Fibroblast of lung (primary cell): ENCODE measurements around the gene WT1. TPM values are rescaled to one million over a fixed set of nuclear protein-coding genes. Genes with fewer than 3 reads are reported as not detected.

Source experiments
- DNase-seq, 2 donors: peaks; one replicate each; pipeline versions ENCODE4 v3.0.0 to v3.0.0-alpha.2; 2010; ENCODE audit warnings: low read depth in 2 of 2
- H2AFZ ChIP-seq: 2 replicates; pipeline ENCODE4 v1.5.1; 2012; ENCODE audit warnings: low read length, control low read depth, inconsistent platforms
- H3K27ac ChIP-seq: 2 replicates; pipeline ENCODE4 v1.5.1; 2011; ENCODE audit warnings: low read length, control low read depth; ENCODE audit not compliant: insufficient read depth
- H3K27me3 ChIP-seq: 2 replicates; pipeline ENCODE4 v1.5.1; 2011; ENCODE audit warnings: mild to moderate bottlenecking, low read length; ENCODE audit not compliant: control insufficient read depth, insufficient read depth
- H3K36me3 ChIP-seq: 2 replicates; pipeline ENCODE4 v1.5.1; 2011; ENCODE audit warnings: low read length; ENCODE audit not compliant: control insufficient read depth, insufficient read depth
- H3K4me1 ChIP-seq: 2 replicates; pipeline ENCODE4 v1.5.1; 2011; ENCODE audit warnings: low read length; ENCODE audit not compliant: control insufficient read depth, insufficient read depth; ENCODE audit errors: extremely low read depth
- H3K4me2 ChIP-seq: 2 replicates; pipeline ENCODE4 v1.5.1; 2011; ENCODE audit warnings: low read length, control low read depth; ENCODE audit not compliant: insufficient read depth; ENCODE audit errors: extremely low read depth
- H3K4me3 ChIP-seq, 4 experiments: fragments of 200-600 bp in 1 of 4; sonication (generic) in 1 of 4; replicated peaks in 1 of 4; 2 replicates each; pipeline ENCODE4 v1.5.1; 2011 to 2016; ENCODE audit warnings: low read length in 4 of 4, low read depth in 3 of 4, mild to moderate bottlenecking in 3 of 4, control low read depth in 2 of 4, inconsistent platforms in 1 of 4, mixed read lengths in 1 of 4; ENCODE audit not compliant: insufficient read depth in 1 of 4; ENCODE audit errors: control extremely low read depth in 1 of 4
- H3K79me2 ChIP-seq: 2 replicates; pipeline ENCODE4 v1.5.1; 2012; ENCODE audit warnings: mild to moderate bottlenecking, low read length, inconsistent platforms; ENCODE audit not compliant: control insufficient read depth, insufficient read depth
- H3K9ac ChIP-seq: 2 replicates; pipeline ENCODE4 v1.5.1; 2011; ENCODE audit warnings: mild to moderate bottlenecking, low read length, control low read depth; ENCODE audit not compliant: insufficient read depth
- H3K9me3 ChIP-seq: 2 replicates; pipeline ENCODE4 v1.5.1; 2012; ENCODE audit warnings: low read depth, low read length; ENCODE audit not compliant: control insufficient read depth, insufficient read depth
- H4K20me1 ChIP-seq: 2 replicates; pipeline ENCODE4 v1.5.1; 2011; ENCODE audit warnings: low read length; ENCODE audit not compliant: control insufficient read depth, insufficient read depth; ENCODE audit errors: extremely low read depth
- EZH2 ChIP-seq: IDR thresholded peaks from 2 replicates; pipeline ENCODE4 v1.5.1; 2012; ENCODE audit warnings: low read length, control low read depth, mild to moderate bottlenecking; ENCODE audit errors: missing control alignments
- polyA plus RNA-seq, 2 donors: library from polyadenylated mRNA; depleted of rRNA in 1 of 2; stranded (reverse) in 1 of 2; unstranded in 1 of 2; fragments of >200 nt; gene quantifications; 2 replicates each; pipeline ENCODE4 v1.2.1, GENCODE V29; 2011 to 2012; ENCODE audit warnings: missing spikeins in 1 of 2
- total RNA-seq: library from RNA; depleted of rRNA; stranded (reverse); fragments of >200 nt; gene quantifications from 2 replicates; pipeline ENCODE4 v1.2.1, GENCODE V29; 2014
- TF ChIP-seq, protein P1 (sequence below), 2 donors: IDR thresholded peaks in 1 of 2; conservative IDR thresholded peaks in 1 of 2; 1 replicate in 1 of 2; 2 replicates in 1 of 2; pipeline ENCODE4 v1.5.1; 2011 to 2012; ENCODE audit warnings: low read length in 2 of 2, control low read depth in 1 of 2, inconsistent platforms in 1 of 2, low read depth in 1 of 2, mild to moderate bottlenecking in 1 of 2

Gene WT1
- total and polyA plus RNA-seq, 2 donors (not counting 1 experiment from before 2014, with no cell fraction given): not detected

DNA sequence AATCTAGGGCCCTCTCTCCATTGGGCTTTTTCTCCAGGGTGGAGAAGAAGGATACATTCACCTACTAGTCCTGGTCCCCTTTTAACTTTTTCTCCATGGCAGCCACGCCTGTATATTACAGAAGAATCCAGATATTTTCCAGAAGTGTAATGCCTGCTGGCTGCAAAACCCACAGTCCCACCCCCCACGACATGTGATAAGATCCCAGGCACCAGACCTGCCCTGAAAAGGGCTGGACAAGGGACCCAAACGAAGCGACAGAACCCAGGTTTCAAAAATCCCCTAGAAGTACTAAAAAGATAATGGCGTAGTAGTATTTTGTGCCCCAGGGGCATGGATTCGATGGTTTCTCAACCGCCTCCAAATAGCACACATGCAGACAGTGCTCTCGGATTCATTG is 2.8 kb downstream of the WT1 start:
- TF ChIP-seq, protein P1, sequence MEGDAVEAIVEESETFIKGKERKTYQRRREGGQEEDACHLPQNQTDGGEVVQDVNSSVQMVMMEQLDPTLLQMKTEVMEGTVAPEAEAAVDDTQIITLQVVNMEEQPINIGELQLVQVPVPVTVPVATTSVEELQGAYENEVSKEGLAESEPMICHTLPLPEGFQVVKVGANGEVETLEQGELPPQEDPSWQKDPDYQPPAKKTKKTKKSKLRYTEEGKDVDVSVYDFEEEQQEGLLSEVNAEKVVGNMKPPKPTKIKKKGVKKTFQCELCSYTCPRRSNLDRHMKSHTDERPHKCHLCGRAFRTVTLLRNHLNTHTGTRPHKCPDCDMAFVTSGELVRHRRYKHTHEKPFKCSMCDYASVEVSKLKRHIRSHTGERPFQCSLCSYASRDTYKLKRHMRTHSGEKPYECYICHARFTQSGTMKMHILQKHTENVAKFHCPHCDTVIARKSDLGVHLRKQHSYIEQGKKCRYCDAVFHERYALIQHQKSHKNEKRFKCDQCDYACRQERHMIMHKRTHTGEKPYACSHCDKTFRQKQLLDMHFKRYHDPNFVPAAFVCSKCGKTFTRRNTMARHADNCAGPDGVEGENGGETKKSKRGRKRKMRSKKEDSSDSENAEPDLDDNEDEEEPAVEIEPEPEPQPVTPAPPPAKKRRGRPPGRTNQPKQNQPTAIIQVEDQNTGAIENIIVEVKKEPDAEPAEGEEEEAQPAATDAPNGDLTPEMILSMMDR (conservative IDR thresholded peaks at IDR 0.05 in 1 of 2, IDR thresholded peaks at IDR 0.05 in 1 of 2; ENCODE audit: low read depth in 1 of 2, low read length in 2 of 2): no peak
- TF ChIP-seq EZH2: no peak
- no peaks in the 10 kb centered on the region for H3K9me3 ChIP-seq
- no peak overlapping the region for H3K4me2 ChIP-seq
- H3K27ac ChIP-seq: no peak overlapping the region
- no peak overlapping the region for H3K4me3 ChIP-seq
- no peak overlapping the region for H2AFZ ChIP-seq
- H3K9ac ChIP-seq: no peak overlapping the region
- no peaks in the 10 kb centered on the region for H4K20me1 ChIP-seq
- H3K4me1 ChIP-seq: no peaks in the 10 kb centered on the region
- peaks cover 73% of the 10 kb centered on the region for H3K27me3 ChIP-seq
- no peaks in the 10 kb centered on the region for H3K36me3 ChIP-seq
- no peak for DNase-seq
- H3K79me2 ChIP-seq: no peaks in the 10 kb centered on the region

DNA sequence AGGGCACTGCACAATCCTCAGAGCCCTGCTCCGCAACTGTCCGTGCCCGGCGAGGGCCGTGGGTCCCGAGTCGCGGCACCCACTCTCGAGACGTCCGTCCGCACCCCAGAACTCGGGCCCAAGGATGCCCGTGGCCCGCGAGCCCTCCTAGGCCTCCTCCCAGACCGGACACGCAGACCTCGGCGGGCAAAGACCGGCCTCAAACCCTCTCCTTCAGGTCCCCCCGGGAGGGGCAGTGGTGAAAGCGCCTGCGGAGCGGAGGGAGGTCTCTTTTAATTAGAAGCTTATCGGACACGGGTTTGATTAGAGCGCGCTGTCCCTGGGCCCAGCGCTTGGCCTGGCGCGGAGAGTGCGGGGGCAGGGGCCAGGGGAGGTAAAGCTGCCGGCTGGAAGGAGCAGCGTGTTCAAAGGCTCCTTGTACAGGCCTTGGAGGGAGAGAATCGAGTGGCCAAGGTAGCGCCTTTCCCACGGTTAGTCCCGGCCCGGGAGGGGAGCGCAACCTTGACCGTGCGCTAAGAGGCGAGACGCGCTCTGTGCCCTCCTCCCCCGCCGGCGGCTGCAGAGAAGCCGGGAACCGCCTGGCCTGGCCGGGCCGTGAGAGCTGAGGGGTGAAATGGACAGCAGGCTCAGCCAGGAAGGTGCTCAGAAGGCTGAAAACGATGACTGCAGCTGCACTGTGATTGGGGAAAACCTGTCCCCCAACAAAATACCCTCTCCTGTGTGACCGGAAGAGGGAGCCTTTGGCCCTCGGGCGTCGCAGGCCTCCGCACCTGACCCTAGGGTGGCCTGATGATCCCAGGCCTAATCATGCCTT is 4.6 kb downstream of the WT1 start:
- Histone ChIP-seq H4K20me1 (no peaks in the 10 kb centered on the region), H3K27me3 (peaks cover 72% of the 10 kb centered on the region), H3K4me3 (no peak overlapping the region), H3K4me1 (no peaks in the 10 kb centered on the region), H3K4me2 (no peak overlapping the region), H3K79me2 (no peaks in the 10 kb centered on the region), H3K36me3 (no peaks in the 10 kb centered on the region), H3K27ac (no peak overlapping the region), H3K9ac (no peak overlapping the region), H2AFZ (no peak overlapping the region), H3K9me3 (no peaks in the 10 kb centered on the region)
- no peak for TF ChIP-seq EZH2
- TF ChIP-seq, protein P1 (conservative IDR thresholded peaks at IDR 0.05 in 1 of 2, IDR thresholded peaks at IDR 0.05 in 1 of 2; ENCODE audit: low read depth in 1 of 2, low read length in 2 of 2): peak in 1 of 2 donors; percentile 18
- no peak for DNase-seq

DNA sequence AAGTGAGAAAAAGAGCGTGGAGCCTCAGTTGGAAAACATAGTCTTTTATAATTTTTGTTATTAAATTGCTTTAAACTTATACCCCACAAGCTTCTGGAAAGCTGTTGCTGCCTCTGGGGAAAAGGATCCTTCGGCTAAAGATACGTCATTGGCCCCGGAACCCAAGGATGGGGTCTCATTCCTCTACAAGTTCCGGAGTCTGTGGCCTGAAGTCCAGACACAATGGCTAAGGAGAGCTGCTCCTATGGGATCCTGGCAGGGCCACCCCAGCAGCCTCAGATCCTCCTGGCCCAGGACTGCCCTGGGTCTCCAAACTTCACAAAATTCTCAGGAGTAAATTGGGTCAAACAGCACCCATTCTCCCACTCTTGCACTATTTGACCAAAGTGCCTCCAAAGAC is 5.9 kb downstream of the WT1 start:
- no peak overlapping the region for H3K4me3 ChIP-seq
- no peak for DNase-seq
- H3K79me2 ChIP-seq: no peaks in the 10 kb centered on the region
- H3K27ac ChIP-seq: no peak overlapping the region
- peaks cover 71% of the 10 kb centered on the region for H3K27me3 ChIP-seq
- H3K9ac ChIP-seq: no peak overlapping the region
- H3K4me1 ChIP-seq: no peaks in the 10 kb centered on the region
- no peaks in the 10 kb centered on the region for H4K20me1 ChIP-seq
- H3K4me2 ChIP-seq: no peak overlapping the region
- H2AFZ ChIP-seq: no peak overlapping the region
- TF ChIP-seq, protein P1 (conservative IDR thresholded peaks at IDR 0.05 in 1 of 2, IDR thresholded peaks at IDR 0.05 in 1 of 2; ENCODE audit: low read depth in 1 of 2, low read length in 2 of 2): no peak
- TF ChIP-seq EZH2: no peak
- H3K36me3 ChIP-seq: no peaks in the 10 kb centered on the region
- H3K9me3 ChIP-seq: no peaks in the 10 kb centered on the region
